Prostate gland (tissue), 2 donors: ENCODE data around the gene DIPK1C. TPM values are rescaled to one million over a fixed set of nuclear protein-coding genes. Genes with fewer than 3 reads are reported as not detected.

Source experiments
- DNase-seq: peaks from one replicate; pipeline ENCODE4 v3.0.0-alpha.2; 2019; ENCODE audit warnings: low spot score
- H3K27ac ChIP-seq, 2 donors: fragments of 200-600 bp; sonication (generic); 2 replicates each; pipeline ENCODE4 v1.5.1; 2017 to 2019
- H3K27me3 ChIP-seq: fragments of 200-600 bp; sonication (generic); replicated peaks from 2 replicates; pipeline ENCODE4 v1.5.1; 2019; ENCODE audit not compliant: insufficient read depth
- H3K36me3 ChIP-seq, 2 donors: fragments of 200-600 bp; sonication (generic); 1 replicate in 1 of 2; 2 replicates in 1 of 2; pipeline versions ENCODE4 v1.5.1 to v1.8.1; 2017 to 2019
- H3K4me1 ChIP-seq: fragments of 200-600 bp; sonication (generic); replicated peaks from 2 replicates; pipeline ENCODE4 v1.5.1; 2019
- H3K4me3 ChIP-seq, 2 donors: fragments of 200-600 bp; sonication (generic); 2 replicates each; pipeline ENCODE4 v1.5.1; 2017 to 2019
- H3K9me3 ChIP-seq: fragments of 200-600 bp; sonication (generic); 2 replicates; pipeline ENCODE4 v1.5.1; 2017
- POLR2A ChIP-seq: fragments of 450-650 bp; IDR thresholded peaks from one replicate; pipeline ENCODE4 v1.6.1; 2016; ENCODE audit warnings: antibody characterized with exemption, mild to moderate bottlenecking
- POLR2AphosphoS5 ChIP-seq: sonication (generic); formaldehyde crosslinking; IDR thresholded peaks from one replicate; pipeline ENCODE4 v1.6.1; 2017; ENCODE audit warnings: antibody characterized with exemption
- WGBS: methylation state at CpG from one replicate; pipeline ENCODE4 v1.1.5; 2018; 5-methylcytosine and 5-hydroxymethylcytosine counted together
- intact Hi-C: fragments of 100-400 bp; cut with DNase I; formaldehyde crosslinking; loops from one replicate; pipeline ENCODE4 v1.14.2; 2022
- total RNA-seq, 2 donors: library from RNA; depleted of rRNA; stranded (reverse); fragments of >200 nt; gene quantifications; one replicate each; pipeline ENCODE4 v1.1.0, GENCODE V29; 2016
- TF ChIP-seq, protein P1 (sequence below), 4 experiments: fragments of 200-600 bp in 2 of 4; fragments of 450-650 bp in 2 of 4; sonication (generic) in 2 of 4; IDR thresholded peaks; 1 replicate in 3 of 4; 2 replicates in 1 of 4; pipeline ENCODE4 v1.5.1; 2016 to 2019; ENCODE audit warnings: antibody characterized with exemption in 4 of 4, mild to moderate bottlenecking in 2 of 4, moderate library complexity in 2 of 4

Gene DIPK1C
- total RNA-seq, 2 donors from 2014 or later: 10.8 TPM; not detected in 1

DNA sequence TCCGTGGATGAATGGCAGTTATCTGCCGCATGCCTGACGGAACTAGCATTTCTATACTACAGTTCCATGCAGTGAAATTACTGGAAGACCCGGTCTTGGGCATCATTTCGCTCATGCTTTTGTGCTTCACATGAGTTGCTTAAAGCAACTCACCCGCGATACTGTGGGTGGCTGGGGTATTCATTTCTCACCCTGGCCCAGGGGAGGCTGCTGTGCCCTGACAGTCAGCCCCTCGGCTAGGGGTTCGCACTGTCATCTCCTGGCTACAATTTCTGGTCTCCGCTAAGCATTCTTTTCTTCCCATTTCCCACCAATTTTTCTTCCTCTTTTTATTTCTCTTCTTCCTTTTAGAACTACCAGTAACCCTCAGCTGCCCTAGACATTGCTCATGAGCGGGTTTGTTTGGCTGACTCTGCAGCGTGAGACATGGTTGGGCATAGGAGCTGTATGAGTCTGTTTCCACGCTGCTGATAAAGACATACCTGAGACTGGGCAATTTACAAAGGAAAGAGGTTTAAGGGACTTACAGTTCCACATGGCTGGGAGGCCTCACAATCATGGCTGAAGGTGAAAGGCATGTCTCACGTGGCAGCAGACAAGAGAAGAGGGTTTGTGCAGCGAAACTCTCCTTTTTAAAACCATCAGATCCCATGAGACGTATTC lies 22.5 kb upstream of the DIPK1C start:
- no peaks in the 10 kb centered on the region for H3K27me3 ChIP-seq
- H3K9me3 ChIP-seq: no peaks in the 10 kb centered on the region
- 93% methylated on average over 16 of the region's 16 CpGs for WGBS
- no peak overlapping the region for H3K27ac ChIP-seq
- TF ChIP-seq POLR2A: no peak
- no peak for TF ChIP-seq POLR2AphosphoS5
- TF ChIP-seq, protein P1, sequence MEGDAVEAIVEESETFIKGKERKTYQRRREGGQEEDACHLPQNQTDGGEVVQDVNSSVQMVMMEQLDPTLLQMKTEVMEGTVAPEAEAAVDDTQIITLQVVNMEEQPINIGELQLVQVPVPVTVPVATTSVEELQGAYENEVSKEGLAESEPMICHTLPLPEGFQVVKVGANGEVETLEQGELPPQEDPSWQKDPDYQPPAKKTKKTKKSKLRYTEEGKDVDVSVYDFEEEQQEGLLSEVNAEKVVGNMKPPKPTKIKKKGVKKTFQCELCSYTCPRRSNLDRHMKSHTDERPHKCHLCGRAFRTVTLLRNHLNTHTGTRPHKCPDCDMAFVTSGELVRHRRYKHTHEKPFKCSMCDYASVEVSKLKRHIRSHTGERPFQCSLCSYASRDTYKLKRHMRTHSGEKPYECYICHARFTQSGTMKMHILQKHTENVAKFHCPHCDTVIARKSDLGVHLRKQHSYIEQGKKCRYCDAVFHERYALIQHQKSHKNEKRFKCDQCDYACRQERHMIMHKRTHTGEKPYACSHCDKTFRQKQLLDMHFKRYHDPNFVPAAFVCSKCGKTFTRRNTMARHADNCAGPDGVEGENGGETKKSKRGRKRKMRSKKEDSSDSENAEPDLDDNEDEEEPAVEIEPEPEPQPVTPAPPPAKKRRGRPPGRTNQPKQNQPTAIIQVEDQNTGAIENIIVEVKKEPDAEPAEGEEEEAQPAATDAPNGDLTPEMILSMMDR (IDR thresholded peaks at IDR 0.05): no peak
- H3K4me1 ChIP-seq: no peaks in the 10 kb centered on the region
- intact Hi-C loops: no loop called here
- DNase-seq: no peak
- no peaks in the 10 kb centered on the region for H3K36me3 ChIP-seq
- no peak overlapping the region for H3K4me3 ChIP-seq

DNA sequence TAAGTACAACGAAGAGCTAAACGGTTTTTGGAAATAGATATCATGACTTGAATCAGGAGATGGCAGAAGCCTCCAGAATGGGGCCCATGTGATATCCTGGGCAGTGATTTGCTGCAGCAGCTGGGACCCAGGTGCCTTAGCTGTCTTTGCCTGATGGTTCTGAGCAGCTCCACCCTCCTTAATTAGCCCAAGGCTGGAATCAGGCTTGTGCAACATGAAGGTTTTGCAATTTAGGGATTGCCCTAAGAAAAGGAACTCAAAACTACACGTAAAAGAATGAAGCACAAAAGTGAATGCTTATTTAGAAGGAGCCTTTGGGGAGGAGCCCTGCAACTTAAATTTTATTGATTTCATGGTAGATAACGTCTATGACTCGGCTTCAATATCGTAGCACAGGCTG lies 21.8 kb upstream of the DIPK1C start:
- H3K27me3 ChIP-seq: no peaks in the 10 kb centered on the region
- intact Hi-C loops: no loop called here
- no peak overlapping the region for H3K27ac ChIP-seq
- 75% methylated on average over 6 of the region's 6 CpGs for WGBS
- H3K4me3 ChIP-seq: no peak overlapping the region
- DNase-seq: no peak
- no peak for TF ChIP-seq POLR2AphosphoS5
- TF ChIP-seq, protein P1 (IDR thresholded peaks at IDR 0.05): no peak
- no peak for TF ChIP-seq POLR2A
- H3K36me3 ChIP-seq: no peaks in the 10 kb centered on the region
- H3K4me1 ChIP-seq: no peaks in the 10 kb centered on the region
- no peaks in the 10 kb centered on the region for H3K9me3 ChIP-seq

DNA sequence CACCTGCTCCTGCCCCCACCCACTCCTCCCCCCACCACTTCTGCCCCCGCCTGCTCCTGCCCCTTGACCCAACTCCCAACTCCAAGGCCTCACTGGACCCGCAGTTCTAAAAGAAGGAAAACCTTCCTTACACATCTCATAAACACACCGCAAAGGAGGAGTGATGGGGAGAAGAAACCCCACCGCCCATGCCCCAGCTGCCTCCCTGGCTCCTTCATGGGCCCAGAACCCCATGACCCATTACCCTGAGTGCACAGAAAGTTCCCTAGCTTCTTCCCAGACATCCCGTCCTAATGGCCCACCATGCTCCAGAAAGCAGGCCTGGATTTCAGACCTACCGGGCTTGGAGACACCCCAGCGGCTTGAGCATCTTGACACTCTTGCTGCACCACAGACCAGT lies 21.2 kb upstream of the DIPK1C start:
- TF ChIP-seq, protein P1 (IDR thresholded peaks at IDR 0.05): no peak
- TF ChIP-seq POLR2A (no peak), POLR2AphosphoS5 (no peak)
- Histone ChIP-seq H3K4me1 (no peaks in the 10 kb centered on the region), H3K9me3 (no peaks in the 10 kb centered on the region), H3K36me3 (no peaks in the 10 kb centered on the region), H3K27me3 (no peaks in the 10 kb centered on the region), H3K4me3 (no peak overlapping the region), H3K27ac (no peak overlapping the region)
- no peak for DNase-seq
- WGBS: 94% methylated on average over 7 of the region's 7 CpGs
- intact Hi-C loops: no loop called here

DNA sequence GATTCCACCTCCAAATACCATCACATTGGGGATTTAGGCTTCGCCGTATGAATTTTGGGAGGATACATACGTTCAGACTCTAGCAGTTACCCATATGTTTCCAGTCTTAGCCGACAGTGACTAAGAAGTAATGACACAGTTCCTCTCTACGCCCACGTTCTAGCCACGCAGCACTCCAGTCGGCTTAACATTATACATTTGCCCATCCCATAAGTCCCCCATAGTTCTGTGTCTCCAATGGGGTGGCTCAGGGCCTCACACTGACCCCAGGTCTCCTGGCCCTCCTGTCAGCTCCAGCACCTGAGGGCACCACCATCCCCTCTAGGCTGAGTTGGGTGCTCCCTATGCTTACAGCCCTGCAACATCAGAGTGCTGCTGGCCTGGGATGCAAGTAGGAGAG lies 20.7 kb upstream of the DIPK1C start:
- Histone ChIP-seq H3K4me3 (no peak overlapping the region), H3K4me1 (no peaks in the 10 kb centered on the region), H3K27ac (no peak overlapping the region), H3K36me3 (no peaks in the 10 kb centered on the region), H3K9me3 (no peaks in the 10 kb centered on the region), H3K27me3 (no peaks in the 10 kb centered on the region)
- 86% methylated on average over 8 of the region's 8 CpGs for WGBS
- no peak for DNase-seq
- TF ChIP-seq POLR2A (no peak), POLR2AphosphoS5 (no peak)
- TF ChIP-seq, protein P1 (IDR thresholded peaks at IDR 0.05): no peak
- intact Hi-C loops: no loop called here

DNA sequence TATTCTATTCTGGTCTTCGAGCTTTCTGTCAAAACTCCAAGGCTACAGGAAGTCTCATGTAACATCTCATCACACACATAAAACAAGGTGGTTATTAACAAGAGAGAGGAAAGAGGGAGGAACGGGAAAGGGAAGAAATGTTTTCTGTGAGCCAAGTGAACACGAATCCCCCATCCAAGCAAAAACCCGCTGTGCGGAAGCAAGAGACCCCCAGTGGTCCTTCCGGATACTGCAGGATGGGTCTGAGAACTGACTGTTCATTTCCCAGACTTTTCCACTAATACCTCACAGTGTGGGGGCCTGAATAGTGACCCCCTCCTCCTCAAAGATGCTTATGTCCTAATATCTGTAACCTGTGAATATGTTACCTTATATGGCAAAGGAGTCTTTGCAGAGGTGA lies 19.0 kb upstream of the DIPK1C start:
- no peak for TF ChIP-seq POLR2A
- TF ChIP-seq, protein P1 (IDR thresholded peaks at IDR 0.05): peak in 2 of 4 experiments; percentile 27 to 34
- TF ChIP-seq POLR2AphosphoS5: no peak
- H3K27me3 ChIP-seq: no peaks in the 10 kb centered on the region
- intact Hi-C loops: no loop called here
- DNase-seq: no peak
- no peak overlapping the region for H3K4me3 ChIP-seq
- H3K27ac ChIP-seq: no peak overlapping the region
- no peaks in the 10 kb centered on the region for H3K9me3 ChIP-seq
- H3K4me1 ChIP-seq: no peaks in the 10 kb centered on the region
- WGBS: 21% methylated on average over 6 of the region's 6 CpGs
- H3K36me3 ChIP-seq: no peaks in the 10 kb centered on the region
